ENCODE measurements around the gene NECTIN1.

NECTIN1 gene

DNA sequence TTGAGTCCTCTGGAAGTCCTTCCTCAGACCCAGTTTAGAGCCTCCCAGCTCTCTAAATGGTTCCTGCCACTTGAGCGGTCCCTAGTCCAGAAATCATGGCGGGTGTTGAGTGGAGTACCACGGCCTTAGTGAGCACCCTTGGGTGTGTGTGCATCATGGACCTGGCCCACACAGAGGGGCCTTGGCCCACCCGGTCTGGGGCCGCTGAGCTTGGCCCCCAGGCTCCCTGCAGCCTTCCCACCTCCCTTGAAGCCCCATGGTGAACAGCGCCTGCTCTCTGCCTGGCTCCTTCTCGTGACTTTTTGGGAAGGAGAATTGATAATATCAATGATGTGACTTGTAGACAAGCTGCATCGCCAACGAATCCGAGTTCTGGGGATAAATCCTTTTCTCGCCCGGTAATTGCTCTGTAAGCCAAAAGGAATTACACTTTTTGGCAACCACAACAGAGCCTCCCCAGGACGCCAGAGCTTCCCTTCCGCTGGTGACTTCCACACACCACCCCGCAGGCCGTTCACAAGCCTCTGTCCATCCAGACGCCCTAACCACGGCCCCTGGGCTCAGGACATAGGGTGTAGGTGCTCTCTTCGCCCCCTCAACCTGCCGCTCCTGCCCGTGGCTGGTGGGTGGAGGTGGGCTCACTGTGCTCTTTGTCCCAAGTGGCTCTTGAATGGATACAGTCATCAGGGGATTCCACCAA lies 93.8 kb downstream of the NECTIN1 start:
- no peak for DNase-seq

DNA sequence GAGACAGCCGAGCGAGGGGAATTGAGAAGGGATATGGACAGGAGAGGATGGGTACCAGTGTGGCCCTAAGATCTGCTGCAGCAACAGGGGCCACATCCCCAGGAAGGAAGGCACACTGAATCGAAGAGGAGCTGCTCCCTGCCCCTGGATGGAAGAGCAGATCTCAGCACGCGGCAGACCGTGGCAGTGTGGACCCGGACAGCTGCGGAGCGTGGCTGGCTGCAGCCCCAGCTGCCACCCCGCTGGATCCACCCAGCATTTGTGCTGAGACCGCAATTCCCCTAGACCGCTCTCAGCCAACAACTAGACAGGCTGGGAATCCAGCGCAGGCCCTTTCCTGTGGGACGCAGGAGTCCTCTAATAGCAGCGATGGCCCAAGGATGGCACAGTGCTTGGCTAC lies 94.7 kb downstream of the NECTIN1 start:
- no peak for DNase-seq

DNA sequence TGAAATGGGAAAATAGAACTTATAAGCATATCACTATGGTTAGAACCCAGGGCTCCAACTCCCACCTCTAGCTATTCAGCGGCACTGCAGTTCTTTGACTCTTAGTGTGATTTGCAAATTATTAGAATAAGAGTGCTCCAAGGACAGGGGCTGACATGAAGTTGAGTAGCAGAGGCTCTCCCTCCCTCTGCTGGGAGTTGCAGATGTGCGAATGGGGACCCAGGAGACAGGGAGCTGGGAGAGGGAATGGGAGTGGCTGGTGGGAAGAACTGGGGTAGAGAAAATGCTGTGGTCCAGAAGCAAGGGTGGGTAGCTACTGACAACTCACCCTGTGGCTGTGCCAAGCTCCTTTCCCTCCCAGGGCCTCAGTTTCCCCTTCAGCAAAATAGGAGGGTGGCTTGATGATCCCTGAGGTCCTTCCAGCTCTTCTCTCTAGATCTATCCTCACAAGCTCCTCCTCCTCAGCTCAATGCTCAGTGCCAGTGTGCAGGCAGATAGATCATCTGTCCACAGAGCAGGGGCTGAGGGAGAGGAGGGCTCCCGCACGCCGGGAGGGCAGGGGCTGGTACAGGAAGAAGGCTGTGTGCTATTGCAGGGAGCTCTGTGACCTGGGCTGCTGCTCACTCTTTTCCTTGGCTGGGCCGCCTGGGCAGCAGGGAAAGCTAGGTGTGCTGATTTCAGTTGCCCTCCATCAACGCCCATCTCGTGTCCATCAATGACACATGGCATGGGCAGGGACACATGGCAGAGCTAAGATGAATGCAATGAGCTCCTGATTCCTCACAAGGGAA lies 99.0 kb downstream of the NECTIN1 start:
- DNase-seq, result no peak

DNA sequence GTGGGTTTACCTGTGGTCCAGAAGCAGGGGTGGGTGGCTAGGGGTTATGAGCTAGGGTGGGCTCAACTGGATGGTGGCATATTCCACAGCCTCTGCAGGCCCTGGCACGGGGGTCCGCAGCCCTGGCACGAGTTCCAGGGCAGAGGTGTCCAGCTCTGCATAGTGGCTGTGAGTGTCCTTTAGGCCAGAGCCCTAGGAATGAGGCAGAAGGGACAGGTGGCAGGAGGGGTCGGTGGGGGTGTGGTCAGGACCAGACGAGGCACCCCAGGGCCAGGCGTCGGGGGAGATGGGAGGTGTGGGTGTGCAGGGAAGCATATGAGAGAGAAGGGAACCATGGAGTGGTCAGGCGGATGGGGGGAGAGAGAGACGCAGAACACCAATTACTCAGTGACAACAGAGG lies 99.9 kb downstream of the NECTIN1 start:
- no peak for DNase-seq

DNA sequence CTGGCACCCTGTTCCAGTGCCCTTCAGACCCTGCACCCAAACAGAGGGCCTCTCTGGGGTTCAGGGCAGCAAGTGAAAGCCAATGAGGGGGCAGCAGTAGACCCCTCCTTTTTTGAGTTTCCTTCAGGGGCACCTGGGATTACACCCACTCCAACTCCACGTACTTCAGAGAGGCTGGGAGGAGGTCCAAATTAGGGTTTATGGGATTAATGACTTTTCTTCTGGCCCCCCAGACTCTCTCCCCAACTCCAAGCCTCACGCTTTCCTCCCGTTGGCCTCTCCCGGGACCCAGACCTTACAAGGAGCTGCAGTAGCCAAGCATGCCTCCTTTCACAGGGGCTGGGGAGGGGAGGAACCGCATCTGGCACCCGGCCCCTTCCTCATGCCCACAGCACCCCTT lies 101.7 kb downstream of the NECTIN1 start:
- no peak for DNase-seq

DNA sequence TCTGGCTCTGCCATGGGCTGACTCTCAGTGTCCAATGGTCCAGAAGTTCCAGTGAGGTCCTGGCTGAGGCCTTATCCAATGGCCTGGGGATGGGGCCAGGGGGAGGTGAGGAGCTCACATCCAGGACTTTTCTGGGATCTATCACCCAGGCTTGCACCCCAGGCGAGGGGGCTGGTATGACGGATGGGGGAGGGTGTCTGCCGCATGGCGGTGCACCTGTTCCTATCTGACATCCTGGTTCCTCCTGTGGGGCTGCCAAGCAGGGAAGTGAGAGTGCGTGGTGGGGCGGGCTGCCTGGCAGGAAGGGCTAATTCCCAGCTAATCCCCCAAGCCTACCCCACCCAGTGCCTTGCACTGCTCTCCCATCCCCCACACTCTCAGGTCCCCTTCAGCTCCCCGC lies 102.1 kb downstream of the NECTIN1 start:
- DNase-seq, result no peak

DNA sequence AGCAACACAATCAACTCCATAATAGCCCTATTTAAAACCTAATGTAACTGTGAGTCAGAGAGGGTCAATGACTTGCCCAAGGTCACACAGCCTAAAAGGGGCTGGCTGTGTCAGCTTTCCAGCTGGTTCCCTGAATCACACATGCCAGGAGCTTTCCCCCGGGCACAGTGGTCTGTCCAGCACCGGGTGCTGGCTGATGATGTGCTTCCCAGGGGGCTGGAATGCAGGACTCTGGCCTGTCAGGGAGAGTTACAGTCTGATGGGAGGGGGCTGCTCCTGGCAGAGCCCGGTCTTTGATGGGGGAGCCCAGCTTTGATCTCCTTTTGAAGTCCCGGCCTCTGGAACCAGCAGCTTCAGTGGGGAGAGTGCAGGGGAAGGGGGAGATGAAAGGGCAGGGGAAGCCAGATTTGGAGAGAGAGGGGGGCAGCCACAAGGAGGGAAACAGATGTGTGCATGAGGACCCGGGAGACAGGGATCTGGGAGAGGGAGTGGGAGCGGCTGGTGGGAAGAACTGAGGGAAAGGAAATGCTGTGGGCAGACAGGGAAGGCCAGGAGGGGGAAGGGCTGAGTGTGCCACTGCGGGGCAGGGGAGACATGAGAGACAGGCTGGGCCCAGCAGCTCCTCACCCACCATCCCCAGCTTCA lies 102.7 kb downstream of the NECTIN1 start:
- DNase-seq, result no peak

DNA sequence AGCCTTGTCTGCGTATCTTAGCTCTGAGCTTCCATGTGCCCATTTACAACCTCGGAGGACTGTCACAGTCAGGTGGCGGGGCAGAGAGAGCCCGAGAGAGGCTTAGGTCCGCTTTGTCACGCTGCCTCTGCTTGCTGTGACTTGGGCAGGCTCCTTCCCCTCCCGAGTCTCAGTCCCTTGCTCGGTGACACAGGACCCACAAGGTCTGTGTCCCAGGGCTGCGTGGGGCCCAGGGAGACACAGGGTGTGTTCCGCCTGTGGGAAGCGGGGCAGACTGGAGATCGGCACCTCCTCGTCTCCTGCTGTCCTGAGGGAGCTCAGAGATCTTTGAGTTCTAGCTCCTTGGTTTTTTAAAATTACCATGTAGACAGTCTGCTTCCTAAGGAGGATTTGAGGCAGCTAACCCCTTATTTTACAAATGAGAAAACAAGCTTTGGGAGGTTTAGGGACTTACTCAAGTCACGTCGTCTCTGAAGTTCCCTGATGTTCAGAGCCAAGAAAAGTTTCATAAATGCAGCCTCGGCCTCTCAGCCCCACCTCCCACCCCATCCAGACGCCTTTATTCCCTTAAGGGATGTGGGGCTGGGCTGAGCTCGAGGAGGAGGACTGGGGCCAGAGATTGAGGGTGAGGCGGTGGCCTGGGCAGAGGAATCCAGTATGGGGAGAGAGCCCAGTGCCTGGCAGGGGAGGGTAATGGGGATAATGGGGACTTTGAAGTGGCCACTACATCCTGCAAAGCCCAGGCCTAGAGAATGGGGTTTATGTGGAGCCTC lies 103.6 kb downstream of the NECTIN1 start:
- DNase-seq, result no peak

DNA sequence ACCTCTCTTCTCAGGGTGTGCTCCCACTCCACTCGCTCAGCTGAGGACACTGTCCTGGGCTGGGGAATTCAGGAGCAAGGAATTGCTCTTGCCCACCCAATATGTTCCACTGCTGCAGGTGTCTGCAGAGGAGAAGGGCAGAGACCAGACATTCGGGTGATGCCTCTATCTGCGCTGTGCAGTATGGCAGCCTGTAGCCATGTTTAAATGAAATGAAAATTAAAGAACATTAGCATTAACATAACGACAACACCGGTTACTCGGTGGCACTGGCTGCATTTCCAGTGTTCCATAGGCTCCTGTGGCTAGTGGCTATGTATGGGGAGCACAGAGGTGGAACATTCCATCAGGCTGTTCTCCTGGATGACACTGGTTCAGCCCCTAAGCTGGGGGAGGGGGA lies 104.4 kb downstream of the NECTIN1 start:
- DNase-seq, result no peak

DNA sequence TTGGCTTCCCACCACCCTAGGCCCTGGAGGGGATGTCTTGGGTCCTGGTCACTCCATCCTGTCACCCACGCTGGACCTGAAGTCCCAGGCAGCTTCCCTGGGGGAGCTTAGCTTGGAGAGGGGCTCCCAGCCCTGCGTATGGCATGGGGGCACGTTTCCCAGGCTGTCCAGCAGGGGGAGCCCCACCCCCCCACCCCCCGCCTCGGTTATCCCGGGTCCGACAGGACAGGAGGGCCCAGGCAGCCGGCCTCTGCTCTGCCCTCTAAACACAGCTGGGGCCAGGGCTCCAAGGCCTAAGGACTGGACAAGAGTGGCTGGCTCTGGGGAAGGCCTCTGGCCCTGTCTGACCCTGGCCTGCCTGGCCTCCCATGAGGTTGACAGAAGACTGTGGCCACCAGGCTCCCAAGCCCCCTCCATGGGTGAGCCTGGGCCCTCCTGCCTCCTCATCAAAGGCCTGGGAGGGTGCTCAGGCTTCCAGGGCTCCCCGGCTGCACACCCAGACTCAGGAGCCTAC lies 104.8 kb downstream of the NECTIN1 start:
- DNase-seq, result no peak

DNA sequence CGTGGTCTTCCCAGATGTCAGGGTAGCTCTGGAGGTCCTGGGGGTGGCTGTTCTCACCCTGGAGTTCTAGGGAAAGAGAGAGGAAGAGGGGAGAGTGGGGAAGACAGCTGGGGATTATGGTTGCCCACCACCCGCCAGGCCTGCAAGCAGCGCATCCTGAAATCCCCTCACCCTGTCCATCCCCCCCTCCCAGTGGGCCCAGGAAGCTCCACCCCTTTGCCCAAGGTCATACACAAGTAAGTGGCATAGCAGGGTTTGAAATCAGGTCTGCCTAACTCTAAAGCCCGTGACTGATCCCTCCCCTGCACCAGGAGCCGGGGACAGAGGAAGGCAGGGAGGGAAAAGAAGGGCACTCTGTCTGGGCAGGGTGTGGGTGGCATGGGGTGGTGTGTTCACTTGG lies 105.3 kb downstream of the NECTIN1 start:
- no peak for DNase-seq

DNA sequence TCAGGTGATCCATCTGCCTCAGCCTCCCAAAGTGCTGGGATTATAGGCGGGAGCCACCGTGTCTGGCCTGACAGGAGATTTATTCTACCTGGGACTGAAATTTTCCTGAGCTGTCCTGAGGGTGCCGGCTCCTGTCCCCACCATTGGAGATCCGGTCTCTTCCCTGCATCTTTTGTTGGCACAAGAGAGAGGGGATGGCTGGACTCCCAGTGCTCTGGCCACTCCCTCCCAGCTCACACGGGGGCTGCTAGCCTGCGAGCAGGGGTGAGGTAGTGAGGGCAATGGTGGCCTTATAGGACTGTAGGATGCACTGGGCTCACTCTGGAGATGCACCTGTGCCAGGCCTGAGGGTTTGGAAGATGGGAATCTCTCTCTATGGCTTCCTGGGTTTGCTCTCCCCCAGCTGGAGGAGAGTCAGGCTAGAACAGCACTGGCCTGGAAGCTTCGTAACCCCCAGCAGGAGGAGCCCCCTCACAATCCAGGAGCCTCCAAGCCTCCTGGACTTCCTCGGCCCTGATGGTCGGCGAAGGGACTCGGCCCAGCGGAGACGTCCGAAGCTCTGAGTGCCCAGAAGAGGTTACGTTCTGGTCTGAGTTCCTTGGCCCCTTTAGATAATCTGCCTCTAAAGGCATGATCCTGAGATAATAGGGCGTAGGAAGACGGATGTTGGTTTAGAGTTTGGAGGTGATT lies 106.4 kb downstream of the NECTIN1 start:
- no peak for DNase-seq

DNA sequence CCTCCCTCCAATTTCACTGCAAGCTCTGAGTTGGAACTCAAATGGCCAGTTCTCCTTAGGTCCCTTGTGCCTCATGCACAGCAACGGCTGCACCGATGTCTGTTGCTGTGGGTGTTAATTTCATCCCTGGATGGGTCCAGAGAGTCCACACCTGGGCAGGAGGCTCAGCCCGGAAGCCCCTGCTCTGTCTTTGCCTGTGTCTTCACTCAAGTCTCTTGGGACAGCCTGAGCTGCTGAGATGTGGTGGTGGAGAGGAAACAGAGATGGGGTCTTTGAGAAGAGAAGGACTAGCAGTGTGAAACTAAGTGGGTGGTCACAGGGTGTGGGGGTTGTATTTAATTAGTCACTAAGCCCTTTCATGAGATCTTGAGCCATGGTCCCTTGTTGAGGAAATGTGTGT lies 109.3 kb downstream of the NECTIN1 start:
- DNase-seq, result no peak

DNA sequence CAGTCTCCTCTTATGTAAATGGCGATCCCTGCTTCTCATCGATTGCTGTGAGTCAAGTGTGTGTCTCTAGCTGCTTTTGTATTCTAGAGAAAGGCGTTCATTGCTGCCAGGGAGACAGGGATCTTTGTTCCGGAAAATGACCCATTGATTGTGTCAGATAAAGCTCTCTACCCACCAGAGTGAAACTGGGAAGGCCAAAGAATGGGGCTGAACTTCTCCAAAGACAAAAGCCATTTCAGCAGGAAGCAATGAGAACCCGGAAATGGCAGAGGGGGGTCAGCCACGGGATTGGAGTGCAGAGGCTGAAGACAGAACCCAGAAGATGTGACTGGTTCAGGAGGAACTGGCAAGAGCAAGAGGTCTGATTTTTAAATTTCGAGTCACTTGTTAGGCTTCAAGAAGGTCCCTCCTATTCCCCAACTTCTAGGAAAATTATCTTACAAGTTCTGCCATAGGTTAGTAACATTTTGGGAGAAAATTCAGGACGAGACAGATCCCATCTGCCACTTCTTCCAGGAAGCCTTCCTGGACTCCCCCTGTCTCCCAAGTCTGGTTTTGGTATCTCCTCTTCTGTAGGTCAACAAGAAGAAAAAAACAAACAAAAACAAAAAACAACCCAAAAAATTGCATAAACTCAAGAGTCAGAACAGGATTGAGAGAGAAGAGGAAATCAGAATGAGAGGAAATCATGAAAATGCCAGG lies 110.6 kb downstream of the NECTIN1 start:
- no peak for DNase-seq

DNA sequence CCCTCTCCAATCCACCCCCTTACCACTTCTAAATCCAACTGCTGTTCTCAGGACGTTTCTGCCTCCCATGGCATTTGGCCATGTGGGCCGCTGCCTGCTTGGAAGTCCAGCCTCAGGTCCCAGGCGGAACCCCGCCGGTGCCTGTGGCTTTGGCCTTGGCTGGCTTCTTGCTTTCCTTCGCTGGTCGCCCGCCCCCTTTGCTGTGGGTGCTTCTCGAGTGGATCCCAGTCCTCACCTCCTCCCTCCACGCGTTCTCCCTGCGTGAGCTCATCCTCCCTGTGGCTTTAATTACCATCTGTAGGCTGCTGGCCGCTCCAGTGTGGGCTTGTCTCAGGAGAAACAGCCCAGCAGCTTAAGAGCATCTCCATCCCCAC lies 111.7 kb downstream of the NECTIN1 start:
- DNase-seq, result no peak

DNA sequence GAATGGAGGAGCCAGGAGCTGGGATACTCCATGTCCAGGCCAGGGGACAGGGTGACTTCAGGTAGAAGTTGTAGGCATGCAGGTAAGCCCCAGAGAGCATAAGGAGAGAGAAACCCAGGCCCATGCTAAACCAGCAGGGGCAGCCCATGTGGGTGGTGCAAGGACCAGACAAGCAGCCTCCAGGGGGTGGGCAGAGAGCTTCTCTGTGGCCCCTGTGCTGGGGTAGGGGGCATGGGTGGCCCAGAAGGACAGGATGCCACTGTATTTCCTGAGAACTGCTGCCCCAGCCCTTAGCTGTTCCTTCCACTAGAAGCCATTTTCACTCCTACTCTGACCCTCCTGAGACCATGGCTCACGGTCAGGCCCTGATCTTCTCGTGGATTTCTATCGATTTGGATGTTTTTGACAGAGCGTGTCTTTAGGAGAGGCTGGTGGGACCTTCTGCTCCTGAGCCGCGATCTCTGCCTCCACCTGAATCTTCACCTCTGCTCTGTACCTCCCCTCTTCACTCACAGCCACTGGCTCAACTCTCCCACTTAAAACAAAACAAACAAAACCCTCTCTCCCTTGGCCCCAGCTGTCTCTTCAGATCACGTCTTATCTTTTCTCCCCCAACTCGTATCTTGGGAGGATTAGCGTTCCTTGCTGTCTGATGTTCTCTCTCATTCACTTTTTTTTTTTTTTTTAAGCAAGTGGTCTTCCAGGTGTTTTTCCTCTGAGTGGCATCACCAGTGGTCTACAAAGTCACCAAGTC lies 112.2 kb downstream of the NECTIN1 start:
- no peak for DNase-seq

DNA sequence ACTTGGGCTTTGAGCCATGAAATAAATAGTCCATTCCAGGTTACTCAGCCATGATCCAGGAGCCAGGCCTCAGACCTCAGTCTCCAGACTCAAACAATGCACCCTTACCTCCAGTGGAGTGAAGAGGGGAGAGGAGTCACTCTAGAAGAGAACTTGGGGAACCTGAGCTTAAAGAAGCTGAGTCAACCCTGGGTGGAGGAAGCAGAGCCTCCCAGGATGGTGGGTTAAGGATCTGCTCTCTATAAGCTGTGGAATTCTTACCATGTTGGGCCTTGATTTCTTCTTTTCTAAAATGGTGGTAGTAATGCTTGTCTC lies 113.2 kb downstream of the NECTIN1 start:
- DNase-seq, result no peak

DNA sequence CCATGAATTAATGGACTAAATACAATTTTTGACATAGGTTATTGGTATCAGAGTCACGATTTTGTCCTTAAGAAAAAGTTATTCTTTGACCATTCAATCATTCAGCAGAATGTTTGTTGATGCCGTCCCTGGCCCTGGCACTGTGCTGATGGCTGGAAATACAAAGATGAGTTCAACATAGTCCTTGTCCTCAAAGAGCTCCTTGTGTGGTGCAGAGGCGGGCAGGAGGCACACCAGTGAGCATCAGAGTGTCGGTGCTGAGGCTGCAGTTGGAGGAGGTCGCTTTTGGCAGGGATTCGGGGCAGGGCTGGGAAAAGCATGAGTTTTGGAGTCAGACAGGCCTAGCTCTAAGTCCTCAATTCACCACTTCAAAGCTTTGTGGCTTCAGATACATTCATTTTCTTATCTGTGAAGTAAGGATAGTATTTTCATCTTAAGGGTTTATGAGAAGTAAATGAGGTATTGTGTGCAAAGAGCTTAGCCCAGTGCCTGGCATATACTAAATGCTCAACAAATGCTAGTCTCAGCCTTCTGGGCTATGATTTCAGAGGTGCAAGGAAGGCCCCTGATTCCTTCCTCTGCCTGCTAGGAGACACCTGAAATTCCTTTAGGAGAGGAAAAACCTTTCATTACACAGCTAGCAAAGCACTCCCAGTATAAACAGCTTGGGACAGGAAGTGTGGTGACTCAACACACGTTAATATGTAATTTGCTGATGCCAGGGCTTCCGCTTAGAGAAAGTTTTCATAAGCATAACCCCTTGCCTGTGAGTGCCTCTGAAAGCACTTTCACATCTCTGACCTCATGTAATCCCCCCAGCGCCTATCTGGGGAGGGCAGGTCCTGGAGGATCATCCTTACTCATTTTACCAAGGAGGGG lies 113.8 kb downstream of the NECTIN1 start:
- no peak for DNase-seq

DNA sequence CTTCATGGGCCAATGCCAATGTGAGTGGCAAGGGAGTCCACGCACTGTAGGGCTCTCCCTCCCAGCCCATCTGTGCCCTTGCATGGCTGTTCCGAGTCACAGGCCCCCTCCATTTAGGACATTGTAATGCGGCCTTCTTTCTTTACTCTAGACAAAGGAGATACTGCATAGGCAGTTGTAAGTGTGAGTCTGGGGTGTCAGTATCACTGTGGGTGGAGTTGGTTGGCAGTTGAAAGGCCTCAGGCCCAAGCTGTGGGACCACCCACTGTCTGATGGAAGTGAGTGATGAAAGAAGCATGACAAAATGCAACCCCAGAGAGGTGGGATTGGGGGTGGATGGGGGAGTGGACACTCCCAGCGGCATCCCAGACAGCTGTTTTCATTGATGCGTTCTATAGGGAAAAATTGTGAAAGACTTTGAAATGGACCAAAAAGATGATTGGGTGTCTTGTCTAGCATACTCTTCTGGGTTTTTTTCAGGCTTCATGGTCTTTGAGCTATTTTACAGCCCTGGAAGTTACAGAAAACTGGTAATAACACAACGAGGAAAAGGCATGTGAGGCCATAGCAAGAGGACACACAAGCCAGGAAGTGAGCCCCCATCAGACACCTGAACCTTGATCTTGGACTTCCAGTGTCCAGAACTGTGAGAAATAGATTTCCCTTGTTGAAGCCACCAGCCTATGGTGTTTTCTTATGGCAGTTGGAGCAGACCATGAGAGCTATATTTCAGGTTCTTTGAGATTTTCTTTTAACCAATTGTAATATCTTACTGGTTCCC lies 114.6 kb downstream of the NECTIN1 start:
- no peak for DNase-seq
